ENCODE data around the gene LRRC7. TPM values are rescaled to one million over a fixed set of nuclear protein-coding genes. Genes with fewer than 3 reads are reported as not detected.

Gene LRRC7
- total and polyA plus RNA-seq, 2 donors from 2014 or later = 0.19 to 0.37 TPM

GRCh38 chr1:69846267-69846666 is 278.5 kb downstream of the LRRC7 start:
- FAIRE-seq = no peak
- Histone ChIP-seq H3K9ac (ENCODE audit: low read length in 3 of 3) (no peak overlapping the region), H3K27ac (ENCODE audit: low read depth in 2 of 2, low read length in 2 of 2) (no peak overlapping the region), H3K27me3 (ENCODE audit: control insufficient read depth, insufficient read depth, low read length) (no peaks in the 10 kb centered on the region), H3K4me3 (ENCODE audit: low read length in 3 of 3) (no peak overlapping the region), H3K4me1 (ENCODE audit: control insufficient read depth in 2 of 3, insufficient read depth in 2 of 3, low read depth in 1 of 3, low read length in 3 of 3) (no peaks in the 10 kb centered on the region), H3K9me3 (ENCODE audit: control insufficient read depth in 2 of 3, insufficient read depth in 1 of 3, low read length in 3 of 3) (no peaks in the 10 kb centered on the region), H3K36me3 (ENCODE audit: control insufficient read depth in 2 of 3, insufficient read depth in 3 of 3, low read length in 3 of 3) (no peaks in the 10 kb centered on the region)
- TF ChIP-seq CTCF (IDR thresholded peaks at IDR 0.05; ENCODE audit: borderline replicate concordance, extremely low read depth, insufficient read depth) = no peak
- no peak for DNase-seq
- intact Hi-C loops (cut with DNase I) = no loop called here

GRCh38 chr1:69847670-69848069 is 279.9 kb downstream of the LRRC7 start:
- no peak for DNase-seq
- H3K9ac ChIP-seq (ENCODE audit: low read length in 3 of 3) = no peak overlapping the region
- H3K27me3 ChIP-seq (ENCODE audit: control insufficient read depth, insufficient read depth, low read length) = no peaks in the 10 kb centered on the region
- no peaks in the 10 kb centered on the region for H3K36me3 ChIP-seq (ENCODE audit: control insufficient read depth in 2 of 3, insufficient read depth in 3 of 3, low read length in 3 of 3)
- H3K4me3 ChIP-seq (ENCODE audit: low read length in 3 of 3) = no peak overlapping the region
- H3K4me1 ChIP-seq (ENCODE audit: control insufficient read depth in 2 of 3, insufficient read depth in 2 of 3, low read depth in 1 of 3, low read length in 3 of 3) = no peaks in the 10 kb centered on the region
- no peaks in the 10 kb centered on the region for H3K9me3 ChIP-seq (ENCODE audit: control insufficient read depth in 2 of 3, insufficient read depth in 1 of 3, low read length in 3 of 3)
- no peak for FAIRE-seq
- no peak overlapping the region for H3K27ac ChIP-seq (ENCODE audit: low read depth in 2 of 2, low read length in 2 of 2)
- TF ChIP-seq CTCF (IDR thresholded peaks at IDR 0.05; ENCODE audit: borderline replicate concordance, extremely low read depth, insufficient read depth) = no peak
- intact Hi-C loops (cut with DNase I) = no loop called here

- H3K9me3 ChIP-seq (ENCODE audit: control insufficient read depth in 2 of 3, insufficient read depth in 1 of 3, low read length in 3 of 3) = no peaks in the 10 kb centered on the region
- H3K36me3 ChIP-seq (ENCODE audit: control insufficient read depth in 2 of 3, insufficient read depth in 3 of 3, low read length in 3 of 3) = no peaks in the 10 kb centered on the region
- DNase-seq (no peak), FAIRE-seq (no peak)
- H3K9ac ChIP-seq (ENCODE audit: low read length in 3 of 3) = no peak overlapping the region
- H3K4me3 ChIP-seq (ENCODE audit: low read length in 3 of 3) = no peak overlapping the region
- no peak for TF ChIP-seq CTCF (IDR thresholded peaks at IDR 0.05; ENCODE audit: borderline replicate concordance, extremely low read depth, insufficient read depth)
- H3K27ac ChIP-seq (ENCODE audit: low read depth in 2 of 2, low read length in 2 of 2) = no peak overlapping the region
- no peaks in the 10 kb centered on the region for H3K4me1 ChIP-seq (ENCODE audit: control insufficient read depth in 2 of 3, insufficient read depth in 2 of 3, low read depth in 1 of 3, low read length in 3 of 3)
- H3K27me3 ChIP-seq (ENCODE audit: control insufficient read depth, insufficient read depth, low read length) = no peaks in the 10 kb centered on the region
- intact Hi-C loops (cut with DNase I) = no loop called here
These were observed 284.4 kb downstream of the LRRC7 start for GRCh38 chr1:69852151-69852550.

- Histone ChIP-seq H3K27me3 (ENCODE audit: control insufficient read depth, insufficient read depth, low read length) (no peaks in the 10 kb centered on the region), H3K4me3 (ENCODE audit: low read length in 3 of 3) (no peak overlapping the region), H3K27ac (ENCODE audit: low read depth in 2 of 2, low read length in 2 of 2) (no peak overlapping the region), H3K9ac (ENCODE audit: low read length in 3 of 3) (no peak overlapping the region), H3K9me3 (ENCODE audit: control insufficient read depth in 2 of 3, insufficient read depth in 1 of 3, low read length in 3 of 3) (no peaks in the 10 kb centered on the region), H3K36me3 (ENCODE audit: control insufficient read depth in 2 of 3, insufficient read depth in 3 of 3, low read length in 3 of 3) (no peaks in the 10 kb centered on the region), H3K4me1 (ENCODE audit: control insufficient read depth in 2 of 3, insufficient read depth in 2 of 3, low read depth in 1 of 3, low read length in 3 of 3) (no peaks in the 10 kb centered on the region)
- intact Hi-C loops (cut with DNase I) = no loop called here
- FAIRE-seq = no peak
- DNase-seq = no peak
- no peak for TF ChIP-seq CTCF (IDR thresholded peaks at IDR 0.05; ENCODE audit: borderline replicate concordance, extremely low read depth, insufficient read depth)
These were observed 285.0 kb downstream of the LRRC7 start for GRCh38 chr1:69852706-69853105.
